Fibroblast of skin of abdomen (primary cell): ENCODE measurements around the gene RUFY3.
"Not testable (repeated sequence)": the region's sequence is repeated elsewhere in the genome, so short reads cannot be mapped to it uniquely, and the experiment has no call there.

ENCODE experiments used
- DNase-seq: peaks from one replicate; pipeline ENCODE4 v3.0.0-alpha.2; 2013

The RUFY3 gene

DNA sequence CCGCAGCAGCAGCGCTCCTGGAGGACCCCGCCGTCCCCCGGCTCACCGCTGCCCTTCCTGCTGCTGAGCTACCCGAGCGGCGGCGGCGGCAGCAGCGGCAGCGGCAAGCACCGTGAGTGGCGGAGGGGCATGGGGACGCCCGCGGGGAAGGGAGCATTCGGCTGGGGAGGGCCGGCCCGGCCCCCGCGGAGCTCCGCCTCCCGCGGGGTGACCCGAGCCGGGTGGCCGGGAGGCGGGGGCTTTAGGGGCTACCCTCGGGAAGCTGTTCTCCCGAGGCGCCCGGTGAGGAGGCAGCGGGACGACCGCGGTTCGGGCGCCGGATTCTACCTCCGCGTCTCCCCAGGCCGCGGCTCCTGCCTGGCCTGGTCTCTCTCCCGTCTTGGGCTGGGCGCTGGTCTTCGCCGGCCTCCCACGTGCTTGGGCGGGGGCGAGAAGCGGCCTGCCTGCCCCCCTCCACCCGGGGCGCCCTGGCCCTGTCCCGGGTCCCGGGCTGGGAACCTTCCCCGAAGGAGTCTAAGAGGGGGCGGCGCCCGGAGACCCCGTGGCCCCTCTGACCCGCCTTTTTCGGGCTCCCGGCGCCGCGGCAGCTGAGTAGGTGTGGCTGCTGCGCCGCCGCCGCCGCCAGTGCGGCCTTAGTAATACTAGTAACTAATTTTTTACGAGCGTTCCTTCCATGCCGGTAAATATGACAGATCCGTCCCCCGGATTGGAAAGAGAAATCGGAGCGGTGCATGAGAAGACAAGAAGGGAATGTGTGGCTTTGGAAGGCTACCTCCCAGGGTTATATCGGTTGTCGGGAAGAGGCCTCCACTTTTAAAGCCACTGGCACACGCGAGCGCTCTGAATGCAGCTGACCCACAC is 16.4 kb upstream of the RUFY3 start:
- peak; percentile 63 for DNase-seq

DNA sequence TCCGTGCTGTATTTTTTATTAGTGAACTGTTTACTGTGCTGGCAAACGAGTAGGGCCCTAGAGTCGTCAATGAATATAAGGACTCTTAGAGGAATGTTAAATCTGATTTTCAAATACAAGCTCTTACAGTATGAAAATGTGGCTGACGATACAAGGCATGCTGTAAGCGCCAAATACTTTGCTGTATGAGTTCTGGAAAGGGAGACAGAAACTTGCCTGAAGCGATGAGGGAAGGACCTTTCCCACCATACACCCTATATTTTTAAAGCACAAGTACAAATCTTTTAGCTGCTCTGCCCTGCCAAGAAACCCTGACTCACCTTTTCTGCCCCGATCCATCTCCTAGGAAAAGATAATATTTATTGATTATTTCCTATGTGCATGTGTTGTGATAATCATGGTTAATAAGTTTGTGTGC is 15.7 kb upstream of the RUFY3 start:
- no peak for DNase-seq

DNA sequence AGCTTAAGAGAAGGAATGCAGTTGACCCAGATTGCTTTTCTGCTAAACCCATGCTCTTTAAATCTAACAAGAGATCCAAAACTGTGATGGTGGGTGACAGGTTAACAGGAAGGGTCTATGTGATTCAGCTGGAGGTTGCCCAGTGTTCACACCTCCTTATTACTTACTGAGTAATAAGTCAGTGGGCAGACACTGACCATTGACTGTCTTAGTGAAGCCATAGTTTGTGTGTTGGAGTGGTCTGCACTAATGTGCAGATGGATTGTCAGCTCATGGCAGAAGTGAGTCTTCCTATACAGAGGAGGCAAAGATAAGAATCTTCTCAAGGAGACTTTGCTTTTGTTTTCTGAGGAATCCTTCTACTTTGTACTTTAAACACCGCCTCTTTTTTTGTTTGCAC is 15.2 kb upstream of the RUFY3 start:
- no peak for DNase-seq

DNA sequence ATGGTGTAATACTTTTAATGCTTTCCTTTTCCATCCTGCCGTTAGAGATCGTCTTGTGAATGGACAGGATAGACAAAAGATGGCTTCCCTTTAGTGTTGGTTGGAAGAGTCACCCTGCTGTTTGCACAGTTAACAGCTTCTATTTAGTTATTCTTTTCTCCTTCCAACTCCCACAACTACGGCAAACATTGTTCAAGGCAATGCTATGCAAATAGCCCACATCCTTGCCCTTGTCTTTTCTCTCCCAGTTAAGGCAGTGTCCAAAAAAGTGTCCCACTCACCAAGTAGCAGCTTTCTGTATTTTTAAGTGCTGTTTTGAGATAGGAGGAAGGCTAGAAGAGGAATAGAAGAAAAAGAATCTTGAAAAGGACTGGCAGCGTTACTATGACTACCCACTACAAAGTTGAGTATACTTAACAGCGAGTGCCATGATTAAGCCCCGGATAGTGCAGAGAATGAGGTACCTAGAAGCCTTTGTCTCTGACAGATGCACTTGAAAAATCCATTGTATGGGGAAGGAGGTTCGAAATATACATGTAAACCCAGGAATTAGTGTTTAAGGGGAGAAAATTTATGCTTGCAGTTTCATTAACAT is 12.1 kb upstream of the RUFY3 start:
- DNase-seq, result no peak

GRCh38 chr4:70711599-70711998 is 10.2 kb upstream of the RUFY3 start:
- DNase-seq, result no peak

DNA sequence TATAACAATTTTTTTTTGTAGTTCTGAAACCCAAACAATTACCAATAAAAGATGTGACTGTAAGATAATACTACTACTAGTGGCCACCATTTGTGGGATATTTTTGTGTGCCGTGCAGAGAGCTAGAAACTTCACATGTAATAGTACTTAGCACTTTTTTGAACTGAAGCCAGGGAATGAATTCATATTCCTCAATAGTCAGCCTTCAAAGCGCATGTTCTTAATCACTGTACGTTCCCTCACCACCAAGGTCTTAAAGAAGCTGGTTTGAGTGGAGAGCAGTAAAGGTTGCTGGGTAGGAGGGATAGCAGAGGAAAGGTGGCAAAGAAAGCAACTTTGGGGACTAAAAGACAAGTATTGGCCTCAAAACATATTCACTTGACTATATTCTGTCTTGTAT is 9.6 kb upstream of the RUFY3 start:
- peak; percentile 17 for DNase-seq

DNA sequence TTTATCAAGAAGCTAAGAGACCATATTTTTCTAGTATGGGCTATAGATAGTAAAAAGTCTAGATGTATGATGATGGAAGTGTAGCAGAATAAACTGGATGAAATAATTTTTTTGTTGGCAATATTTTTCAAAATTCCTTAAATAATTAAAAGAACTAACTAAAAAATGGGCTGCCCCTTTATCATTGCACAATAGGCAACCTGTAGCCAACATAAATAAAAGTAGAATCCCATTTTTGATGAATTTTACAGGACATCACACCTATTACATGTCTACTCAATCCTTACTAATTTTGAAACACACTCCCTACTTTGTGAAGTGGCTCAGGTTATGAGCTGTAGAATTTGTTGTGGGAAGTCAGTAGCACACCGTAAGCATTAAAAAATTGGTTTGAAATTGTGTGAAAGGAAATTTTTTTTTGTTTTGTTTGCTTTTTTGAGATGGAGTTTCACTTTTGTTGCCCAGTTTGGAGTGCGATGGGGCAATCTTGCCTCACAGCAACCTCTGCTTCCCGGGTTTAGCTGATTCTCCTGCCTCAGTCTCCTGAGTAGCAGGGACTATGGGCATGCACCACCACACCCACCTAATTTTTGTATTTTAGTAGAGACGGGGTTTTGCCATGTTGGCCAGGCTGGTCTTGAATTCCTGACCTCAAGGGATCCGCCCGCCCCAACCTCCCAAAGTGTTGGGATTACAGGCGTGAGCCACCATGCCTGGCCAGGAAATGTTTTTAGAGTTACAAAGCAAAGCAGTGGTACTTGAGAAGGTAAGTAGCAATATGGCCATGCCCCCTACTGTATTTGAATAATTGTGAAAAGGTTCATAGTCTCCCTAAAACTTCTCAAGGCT is 8.9 kb upstream of the RUFY3 start:
- DNase-seq, result no peak

- no peak for DNase-seq
Measured at GRCh38 chr4:70713453-70714078, 8.2 kb upstream of the RUFY3 start.

DNA sequence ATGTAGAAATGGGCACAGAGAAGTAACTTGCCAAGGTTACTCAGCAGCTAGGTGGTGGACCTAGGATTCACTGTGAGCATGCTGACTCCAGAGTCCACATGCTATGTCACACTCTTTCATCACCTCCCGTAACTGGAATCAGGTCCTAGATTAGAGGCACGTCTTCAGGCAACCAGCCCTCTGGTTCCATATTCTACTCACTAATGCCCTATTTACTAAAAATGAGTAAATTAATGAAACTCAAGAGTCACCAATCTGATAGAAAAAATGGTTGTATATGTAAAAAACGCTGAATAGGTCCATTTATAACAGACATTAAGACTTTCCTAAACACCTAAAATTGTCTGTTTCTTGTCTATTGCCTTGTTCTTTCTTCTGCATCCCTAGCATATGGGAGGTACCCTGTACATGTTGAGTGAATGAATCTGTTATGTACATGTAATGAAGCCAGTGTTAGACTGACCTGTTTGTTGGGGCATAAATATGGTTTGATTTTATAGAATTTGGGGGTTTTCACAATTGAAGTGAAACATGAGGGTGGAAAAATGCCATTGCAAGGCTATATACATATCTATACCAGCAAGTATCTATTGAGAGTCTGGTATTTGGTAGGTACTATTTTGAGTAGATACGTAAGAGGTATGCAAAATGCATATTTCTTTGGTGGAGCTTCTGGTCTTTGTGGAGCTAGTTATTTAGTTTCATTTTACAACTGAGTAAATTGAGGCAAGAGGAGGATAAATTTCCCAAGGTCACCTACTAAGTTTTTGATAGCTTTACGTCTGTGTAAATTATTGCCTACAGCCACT is 7.5 kb upstream of the RUFY3 start:
- no peak for DNase-seq

DNA sequence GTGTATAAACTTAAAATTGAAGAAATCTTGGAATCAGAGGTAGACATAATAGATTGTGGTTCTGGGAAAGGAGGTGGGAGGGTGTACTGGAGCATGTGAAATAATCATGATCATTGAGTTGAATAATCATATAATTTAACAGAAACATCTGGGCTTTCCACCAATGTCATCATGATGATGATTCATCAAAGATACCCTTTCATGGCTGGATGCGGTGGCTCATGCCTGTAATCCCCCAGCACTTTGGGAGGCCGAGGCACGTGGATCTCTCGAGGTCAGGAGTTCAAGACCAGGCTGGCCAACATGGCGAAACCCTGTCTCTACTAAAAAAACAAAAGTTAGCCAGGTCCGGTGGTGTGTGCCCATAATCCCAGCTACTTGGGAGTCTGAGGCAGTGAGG is 6.7 kb upstream of the RUFY3 start:
- DNase-seq, result peak; percentile 52

DNA sequence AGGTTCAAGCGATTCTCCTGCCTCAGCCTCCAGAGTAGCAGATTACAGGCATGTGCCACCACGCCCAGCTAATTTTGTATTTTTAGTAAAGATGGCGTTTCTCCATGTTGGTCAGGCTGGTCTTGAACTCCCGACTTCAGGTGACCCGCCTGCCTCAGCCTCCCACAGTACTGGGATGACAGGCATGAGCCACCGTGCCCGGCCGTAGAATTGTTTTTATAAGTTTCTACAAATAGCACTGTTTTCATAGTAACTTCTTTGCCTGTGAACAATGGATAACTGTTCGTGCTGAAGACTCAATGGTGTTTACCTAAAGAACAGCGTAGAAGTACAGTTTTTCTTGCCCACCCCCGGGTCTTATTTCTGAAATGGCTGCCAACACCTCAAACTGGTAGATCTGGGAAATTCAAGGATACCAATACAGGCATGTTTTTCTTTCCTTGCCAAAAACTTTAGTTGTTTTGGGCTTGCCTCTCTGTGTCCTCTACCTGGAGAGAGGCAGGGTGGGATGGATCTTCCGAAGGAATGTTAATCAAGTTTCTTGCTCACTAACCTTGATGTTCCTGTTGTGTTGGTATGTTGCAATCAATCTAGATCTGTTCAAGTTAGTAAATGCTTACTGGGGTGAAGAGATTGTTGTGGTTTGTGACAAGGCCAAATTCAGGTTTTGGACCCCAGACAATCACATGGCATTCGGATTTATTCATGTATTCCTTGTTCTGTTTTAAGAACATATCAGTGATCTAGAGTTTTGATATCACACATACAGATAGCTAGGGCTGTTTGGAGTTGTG is 2.8 kb upstream of the RUFY3 start:
- DNase-seq, result no peak

DNA sequence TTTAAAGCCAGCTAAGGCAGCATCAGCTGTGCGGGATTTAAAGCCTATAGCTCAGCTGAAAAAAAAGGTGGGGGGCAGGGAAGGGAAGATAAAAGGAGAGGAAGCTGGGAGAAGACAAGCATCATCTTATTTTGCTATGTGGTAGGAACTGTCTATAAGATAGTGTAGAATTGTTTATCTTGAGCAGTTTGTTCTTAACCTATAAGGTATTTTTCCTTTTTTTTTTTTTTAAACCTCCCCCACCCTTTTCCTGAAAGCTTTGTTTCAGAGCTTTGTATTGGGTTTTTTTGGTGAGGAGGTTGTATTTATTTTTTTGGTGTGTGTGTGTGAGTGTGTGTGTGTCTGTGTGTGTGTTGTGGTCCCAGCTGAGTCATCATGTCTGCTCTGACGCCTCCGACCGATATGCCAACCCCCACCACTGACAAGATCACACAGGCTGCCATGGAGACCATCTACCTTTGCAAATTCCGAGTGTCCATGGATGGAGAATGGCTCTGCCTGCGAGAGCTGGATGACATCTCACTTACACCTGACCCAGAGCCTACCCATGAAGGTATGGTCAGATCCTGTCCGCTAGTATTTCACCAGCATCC is 531 bp downstream of the RUFY3 start:
- DNase-seq, result peak; percentile 75

GRCh38 chr4:70724463-70724862 is 2.7 kb downstream of the RUFY3 start:
- DNase-seq, result no peak

- DNase-seq, result no peak
Measured at GRCh38 chr4:70725633-70726032, 3.9 kb downstream of the RUFY3 start.

DNA sequence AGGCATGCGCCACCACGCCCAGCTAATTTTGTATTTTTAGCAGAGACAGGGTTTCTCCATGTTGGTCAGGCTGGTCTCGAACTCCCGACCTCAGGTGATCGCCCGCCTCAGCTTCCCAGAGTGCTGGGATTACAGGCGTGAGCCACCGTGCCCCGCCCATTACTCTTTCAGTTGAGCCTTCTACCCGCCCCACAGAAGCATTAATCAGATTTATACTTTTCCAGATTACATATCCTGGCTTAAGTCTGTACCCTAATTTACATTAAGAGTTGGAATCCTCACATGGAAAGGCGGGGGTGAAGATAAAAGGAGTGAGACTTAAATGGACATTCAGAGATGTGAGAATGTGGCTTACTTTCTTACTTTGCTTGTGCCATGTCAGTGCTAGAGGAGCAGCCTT is 4.8 kb downstream of the RUFY3 start:
- not testable (repeated sequence) for DNase-seq

- DNase-seq, result no peak
Measured at GRCh38 chr4:70728091-70728490, 6.3 kb downstream of the RUFY3 start.

DNA sequence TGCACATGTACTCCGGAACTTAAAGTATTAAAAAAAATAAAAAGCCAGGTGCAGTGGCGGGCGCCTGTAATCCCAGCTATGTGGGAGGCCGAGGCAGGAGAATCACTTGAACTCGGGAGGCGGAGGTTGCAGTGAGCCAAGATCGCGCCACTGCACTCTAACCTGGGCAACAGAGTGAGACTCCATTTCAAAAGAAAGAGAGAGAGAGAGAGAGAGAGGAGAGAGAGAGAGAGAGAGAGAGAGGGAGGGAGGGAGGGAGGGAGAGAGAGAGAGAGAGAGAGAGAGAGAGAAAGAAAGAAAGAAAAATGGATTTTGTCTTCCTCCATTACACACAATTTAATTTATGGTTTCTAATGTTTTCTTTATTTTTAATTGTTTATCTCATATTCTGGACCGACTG is 11.1 kb downstream of the RUFY3 start:
- DNase-seq, result not testable (repeated sequence)

GRCh38 chr4:70734168-70734954 is 12.6 kb downstream of the RUFY3 start:
- peak; percentile 21 for DNase-seq

- DNase-seq, result no peak
Measured at GRCh38 chr4:70734971-70735370, 13.2 kb downstream of the RUFY3 start.

- peak; percentile 60 for DNase-seq
Measured at GRCh38 chr4:70735915-70736314, 14.2 kb downstream of the RUFY3 start.
